Hippocampal formation (tissue), 2 donors: ENCODE results near the gene AKAP10.
"Not testable (repeated sequence)": the region's sequence is repeated elsewhere in the genome, so short reads cannot be mapped to it uniquely, and the experiment has no call there.

Source experiments
- DNase-seq, 2 donors: peaks; one replicate each; lab custom pipeline; 2025; lab: John Stamatoyannopoulos, UW

AKAP10 gene

GRCh38 chr17:19977293-19978208 lies at the start of gene AKAP10:
Gene AKAP10, minus strand, starts transcription at chr17:19977828. Its CDS starts 149 bp downstream, at chr17:19977679.
- DNase-seq, result peak; percentile 82 to 90

GRCh38 chr17:20026960-20027359 lies 49.3 kb upstream of the AKAP10 start:
- no peak for DNase-seq

GRCh38 chr17:20022701-20023100 lies 45.1 kb upstream of the AKAP10 start:
- DNase-seq, result no peak

GRCh38 chr17:20016475-20016992 lies 38.9 kb upstream of the AKAP10 start:
- not testable (repeated sequence) for DNase-seq

GRCh38 chr17:20012017-20012536 lies 34.4 kb upstream of the AKAP10 start:
- DNase-seq, result no peak

GRCh38 chr17:20010936-20011335 lies 33.3 kb upstream of the AKAP10 start:
- DNase-seq, result peak in 1 of 2 donors; percentile 39

GRCh38 chr17:20010099-20010863 lies 32.7 kb upstream of the AKAP10 start:
- DNase-seq, result peak; percentile 52 to 83

GRCh38 chr17:20009302-20010098 lies 31.9 kb upstream of the AKAP10 start, which contains the start of gene SPECC1:
Gene SPECC1, plus strand, starts transcription at chr17:20009359. Its CDS starts 87,293 bp downstream, at chr17:20096652.
- peak in 1 of 2 donors; percentile 82 for DNase-seq

- peak in 1 of 2 donors; percentile 58 for DNase-seq
Measured at GRCh38 chr17:20009052-20009301, 31.3 kb upstream of the AKAP10 start.

- peak in 1 of 2 donors; percentile 64 for DNase-seq
Measured at GRCh38 chr17:20008242-20009051, 30.8 kb upstream of the AKAP10 start.

- DNase-seq, result no peak
Measured at GRCh38 chr17:19996502-19996901, 18.9 kb upstream of the AKAP10 start.

GRCh38 chr17:19996086-19996485 lies 18.5 kb upstream of the AKAP10 start:
- no peak for DNase-seq

- DNase-seq, result peak; percentile 85 to 94
Measured at GRCh38 chr17:19992803-19993713, 15.4 kb upstream of the AKAP10 start.

GRCh38 chr17:19991252-19991885 lies 13.7 kb upstream of the AKAP10 start:
- no peak for DNase-seq

- DNase-seq, result no peak
Measured at GRCh38 chr17:19987897-19988296, 10.3 kb upstream of the AKAP10 start.

- no peak for DNase-seq
Measured at GRCh38 chr17:19986941-19987861, 9.6 kb upstream of the AKAP10 start.

GRCh38 chr17:19979917-19980770 lies 2.5 kb upstream of the AKAP10 start:
- peak in 1 of 2 donors; percentile 3 for DNase-seq
